CD4-positive, alpha-beta T cell treated with Interleukin-17A for 4 hours (primary cell): ENCODE measurements around the gene HLA-F.
A peak's percentile ranks its signal among the peaks of the same experiment; 100 is the strongest.

Source experiments
- DNase-seq: peaks from one replicate; pipeline ENCODE4 v3.0.0-alpha.2; 2020; ENCODE audit warnings: mixed read lengths

The HLA-F gene

GRCh38 chr6:29744621-29745020, 21.4 kb downstream of the HLA-F start:
- no peak for DNase-seq

- DNase-seq, result no peak
Measured at GRCh38 chr6:29745386-29745785, 22.2 kb downstream of the HLA-F start.

- DNase-seq, result no peak
Measured at GRCh38 chr6:29745855-29746449, 22.7 kb downstream of the HLA-F start.

- no peak for DNase-seq
Measured at GRCh38 chr6:29746846-29747687, 23.8 kb downstream of the HLA-F start.

- DNase-seq, result no peak
Measured at GRCh38 chr6:29747688-29748250, 24.5 kb downstream of the HLA-F start.

GRCh38 chr6:29748391-29749307, 25.4 kb downstream of the HLA-F start:
- peak; percentile 88 for DNase-seq

GRCh38 chr6:29749308-29749662, 26.1 kb downstream of the HLA-F start:
- DNase-seq, result no peak

GRCh38 chr6:29749668-29750067, 26.4 kb downstream of the HLA-F start:
- no peak for DNase-seq

GRCh38 chr6:29750709-29751108, 27.5 kb downstream of the HLA-F start:
- no peak for DNase-seq

GRCh38 chr6:29751480-29751879, 28.2 kb downstream of the HLA-F start:
- no peak for DNase-seq

GRCh38 chr6:29752451-29753308, 29.4 kb downstream of the HLA-F start:
- peak; percentile 89 for DNase-seq

- DNase-seq, result no peak
Measured at GRCh38 chr6:29753309-29753644, 30.0 kb downstream of the HLA-F start.

GRCh38 chr6:29755295-29755871, 32.1 kb downstream of the HLA-F start:
- no peak for DNase-seq

- no peak for DNase-seq
Measured at GRCh38 chr6:29757282-29757681, 34.0 kb downstream of the HLA-F start.

- DNase-seq, result no peak
Measured at GRCh38 chr6:29757701-29758293, 34.6 kb downstream of the HLA-F start.

GRCh38 chr6:29758761-29759160, 35.5 kb downstream of the HLA-F start:
- no peak for DNase-seq

- no peak for DNase-seq
Measured at GRCh38 chr6:29759457-29759856, 36.2 kb downstream of the HLA-F start.

GRCh38 chr6:29760328-29760727, 37.1 kb downstream of the HLA-F start:
- no peak for DNase-seq

- no peak for DNase-seq
Measured at GRCh38 chr6:29762051-29762450, 38.8 kb downstream of the HLA-F start.

- DNase-seq, result no peak
Measured at GRCh38 chr6:29762781-29763214, 39.6 kb downstream of the HLA-F start.
